Measurements from ENCODE around the gene CCDC57. TPM values are rescaled to one million over a fixed set of nuclear protein-coding genes. Genes with fewer than 3 reads are reported as not detected.

Gene CCDC57
- total RNA-seq, 1 donor from 2014 or later, result 10.8 TPM

DNA sequence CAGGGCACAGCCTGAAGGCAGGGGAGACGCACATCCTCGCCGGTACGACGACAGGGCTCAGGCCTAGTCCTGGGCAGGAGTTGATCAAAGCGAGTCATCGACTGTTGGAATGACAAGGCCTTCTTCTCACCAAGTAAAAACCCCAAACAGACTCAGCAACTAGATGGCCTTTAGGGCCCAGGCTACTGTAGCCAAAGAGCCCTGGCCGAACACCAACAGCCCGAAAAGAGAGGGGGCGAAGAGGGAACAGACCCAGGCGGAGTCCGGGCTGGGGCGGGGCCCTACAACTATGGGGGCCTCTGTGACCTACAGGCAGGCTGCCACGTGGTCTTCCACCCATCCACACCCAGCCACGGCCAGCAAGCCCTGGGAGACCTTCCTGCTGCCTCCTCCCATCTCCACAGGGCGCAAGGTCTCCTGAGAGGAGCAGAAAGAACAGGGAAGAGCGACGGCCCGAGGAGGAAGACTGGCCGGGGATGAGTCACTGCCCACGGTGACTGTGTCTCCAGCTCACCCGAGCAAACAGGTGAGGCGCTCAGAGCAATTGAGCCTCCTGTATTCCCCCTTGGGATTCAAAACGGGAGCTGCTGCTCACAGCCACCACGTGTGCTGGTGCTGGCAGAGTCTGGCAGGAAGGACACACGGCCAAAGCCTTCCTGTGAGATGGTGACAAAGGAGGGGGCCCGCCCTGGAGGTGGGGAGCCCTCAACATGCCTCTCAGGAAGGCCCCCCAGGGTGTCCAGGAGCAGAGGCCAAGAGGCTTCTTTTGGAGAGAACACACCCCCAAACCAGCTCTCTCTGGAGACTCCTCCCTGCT lies 33.9 kb upstream of the CCDC57 start:
- FAIRE-seq, result peak; percentile 88
- peaks cover 69% of the 10 kb centered on the region for H3K36me3 ChIP-seq (ENCODE audit: control insufficient read depth, insufficient read depth, low read length)
- DNase-seq (ENCODE audit: low read depth), result peak; percentile 88
- H3K27me3 ChIP-seq (ENCODE audit: control insufficient read depth, insufficient read depth, low read length), result no peaks in the 10 kb centered on the region
- no peak for TF ChIP-seq CTCF (IDR thresholded peaks at IDR 0.05; ENCODE audit: insufficient read depth, low read length, severe bottlenecking)
- H3K4me3 ChIP-seq (ENCODE audit: low read depth, low read length), result no peak overlapping the region

DNA sequence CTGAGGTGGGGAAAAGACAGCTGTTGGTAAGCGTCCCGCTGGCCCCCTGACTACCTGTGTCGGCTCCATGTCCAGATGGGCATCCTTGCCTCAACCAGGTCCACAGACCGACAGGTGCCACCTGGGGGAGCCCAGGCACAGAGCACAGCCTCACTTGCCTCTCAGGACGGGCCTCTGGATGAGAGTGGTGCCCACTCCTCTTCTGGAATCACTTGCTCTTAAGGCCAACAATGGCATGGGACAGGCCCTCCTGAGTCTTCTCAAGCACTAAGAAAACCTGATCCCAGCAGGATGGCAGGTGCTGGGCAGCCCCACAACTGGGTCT lies 33.4 kb upstream of the CCDC57 start:
- DNase-seq (ENCODE audit: low read depth), result no peak
- Histone ChIP-seq H3K36me3 (ENCODE audit: control insufficient read depth, insufficient read depth, low read length) (peaks cover 63% of the 10 kb centered on the region), H3K4me3 (ENCODE audit: low read depth, low read length) (no peak overlapping the region), H3K27me3 (ENCODE audit: control insufficient read depth, insufficient read depth, low read length) (no peaks in the 10 kb centered on the region)
- TF ChIP-seq CTCF (IDR thresholded peaks at IDR 0.05; ENCODE audit: insufficient read depth, low read length, severe bottlenecking), result no peak
- FAIRE-seq, result no peak

GRCh38 chr17:82245134-82246039 lies 32.7 kb upstream of the CCDC57 start:
- TF ChIP-seq CTCF (IDR thresholded peaks at IDR 0.05; ENCODE audit: insufficient read depth, low read length, severe bottlenecking), result no peak
- FAIRE-seq, result no peak
- peak; percentile 25 for DNase-seq (ENCODE audit: low read depth)
- Histone ChIP-seq H3K36me3 (ENCODE audit: control insufficient read depth, insufficient read depth, low read length) (peaks cover 57% of the 10 kb centered on the region), H3K4me3 (ENCODE audit: low read depth, low read length) (no peak overlapping the region), H3K27me3 (ENCODE audit: control insufficient read depth, insufficient read depth, low read length) (no peaks in the 10 kb centered on the region)

GRCh38 chr17:82244413-82245133 lies 31.9 kb upstream of the CCDC57 start:
- FAIRE-seq (no peak), DNase-seq (ENCODE audit: low read depth) (no peak)
- H3K36me3 ChIP-seq (ENCODE audit: control insufficient read depth, insufficient read depth, low read length), result peaks cover 52% of the 10 kb centered on the region
- H3K4me3 ChIP-seq (ENCODE audit: low read depth, low read length), result no peak overlapping the region
- peak; percentile 50 for TF ChIP-seq CTCF (IDR thresholded peaks at IDR 0.05; ENCODE audit: insufficient read depth, low read length, severe bottlenecking)
- no peaks in the 10 kb centered on the region for H3K27me3 ChIP-seq (ENCODE audit: control insufficient read depth, insufficient read depth, low read length)

DNA sequence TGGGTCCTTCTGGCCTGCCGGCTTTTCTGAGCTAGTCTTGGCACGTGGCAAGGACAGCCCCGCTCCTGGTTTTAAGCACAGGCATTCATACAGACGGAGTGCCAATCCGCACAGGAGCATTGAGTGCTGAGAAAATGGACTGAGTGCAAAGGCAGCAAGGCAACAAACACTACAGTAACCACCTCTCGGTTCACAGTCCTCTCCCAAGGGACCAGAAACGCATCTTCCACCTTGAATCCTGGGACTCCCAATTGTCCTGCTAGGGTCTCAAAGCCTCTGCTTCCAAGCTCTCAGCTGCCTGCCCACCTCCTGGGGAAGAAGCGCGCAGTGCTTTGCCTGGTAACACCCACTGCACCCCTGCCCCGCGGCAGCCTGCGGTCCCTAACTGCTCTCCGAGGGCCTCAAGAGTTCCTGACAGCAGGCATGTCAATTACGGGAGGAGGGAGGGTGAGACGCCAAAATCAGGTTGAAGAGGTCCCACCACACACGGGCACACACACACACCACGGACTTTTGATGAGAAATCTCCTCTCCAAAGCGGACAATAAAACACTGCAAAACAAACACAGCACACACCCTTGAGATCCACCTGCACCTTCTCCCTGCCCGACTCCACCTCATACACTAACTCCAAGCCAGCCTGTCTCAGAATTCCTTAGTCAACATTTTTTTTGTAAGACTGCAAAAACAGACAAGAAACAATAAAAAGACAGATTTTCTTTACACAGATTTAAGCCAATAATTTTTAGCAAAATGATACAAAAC lies 31.2 kb upstream of the CCDC57 start:
- H3K27me3 ChIP-seq (ENCODE audit: control insufficient read depth, insufficient read depth, low read length), result no peaks in the 10 kb centered on the region
- H3K36me3 ChIP-seq (ENCODE audit: control insufficient read depth, insufficient read depth, low read length), result peaks cover 49% of the 10 kb centered on the region
- no peak for TF ChIP-seq CTCF (IDR thresholded peaks at IDR 0.05; ENCODE audit: insufficient read depth, low read length, severe bottlenecking)
- no peak for FAIRE-seq
- H3K4me3 ChIP-seq (ENCODE audit: low read depth, low read length), result no peak overlapping the region
- DNase-seq (ENCODE audit: low read depth), result peak; percentile 41

Measured in bronchial epithelial cell (primary cell).